Measurements from ENCODE around the gene UBE2I.

DNA sequence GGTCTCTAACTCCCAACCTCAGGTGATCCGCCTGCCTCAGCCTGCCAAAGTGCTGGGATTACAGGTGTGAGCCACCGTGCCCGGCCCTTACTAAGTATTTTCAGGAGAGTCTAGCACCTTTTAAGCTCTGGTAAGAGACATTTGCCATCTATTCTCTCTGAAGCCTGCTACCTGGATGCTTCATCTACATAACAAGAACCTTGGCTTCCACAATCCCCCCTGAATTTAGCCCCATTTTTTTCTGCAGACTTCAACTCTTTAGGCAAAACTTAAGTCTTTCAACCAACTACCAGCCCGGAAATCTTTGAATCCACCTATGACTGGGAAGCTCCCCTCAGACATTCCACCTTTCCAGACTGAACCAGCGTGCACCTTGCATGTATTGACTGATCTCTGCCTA, 14.0 kb upstream of the UBE2I start:
- TF ChIP-seq POLR2A (IDR thresholded peaks at IDR 0.05; ENCODE audit: low read length) (no peak), RCOR1 (IDR thresholded peaks at IDR 0.05; ENCODE audit: low read depth, low read length) (no peak), JUNB (IDR thresholded peaks at IDR 0.05) (no peak), HDAC2 (IDR thresholded peaks at IDR 0.05) (no peak), JUN (IDR thresholded peaks at IDR 0.05) (no peak)
- TF ChIP-seq, protein P1, sequence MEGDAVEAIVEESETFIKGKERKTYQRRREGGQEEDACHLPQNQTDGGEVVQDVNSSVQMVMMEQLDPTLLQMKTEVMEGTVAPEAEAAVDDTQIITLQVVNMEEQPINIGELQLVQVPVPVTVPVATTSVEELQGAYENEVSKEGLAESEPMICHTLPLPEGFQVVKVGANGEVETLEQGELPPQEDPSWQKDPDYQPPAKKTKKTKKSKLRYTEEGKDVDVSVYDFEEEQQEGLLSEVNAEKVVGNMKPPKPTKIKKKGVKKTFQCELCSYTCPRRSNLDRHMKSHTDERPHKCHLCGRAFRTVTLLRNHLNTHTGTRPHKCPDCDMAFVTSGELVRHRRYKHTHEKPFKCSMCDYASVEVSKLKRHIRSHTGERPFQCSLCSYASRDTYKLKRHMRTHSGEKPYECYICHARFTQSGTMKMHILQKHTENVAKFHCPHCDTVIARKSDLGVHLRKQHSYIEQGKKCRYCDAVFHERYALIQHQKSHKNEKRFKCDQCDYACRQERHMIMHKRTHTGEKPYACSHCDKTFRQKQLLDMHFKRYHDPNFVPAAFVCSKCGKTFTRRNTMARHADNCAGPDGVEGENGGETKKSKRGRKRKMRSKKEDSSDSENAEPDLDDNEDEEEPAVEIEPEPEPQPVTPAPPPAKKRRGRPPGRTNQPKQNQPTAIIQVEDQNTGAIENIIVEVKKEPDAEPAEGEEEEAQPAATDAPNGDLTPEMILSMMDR (IDR thresholded peaks at IDR 0.05): no peak
- TF ChIP-seq, protein P2, sequence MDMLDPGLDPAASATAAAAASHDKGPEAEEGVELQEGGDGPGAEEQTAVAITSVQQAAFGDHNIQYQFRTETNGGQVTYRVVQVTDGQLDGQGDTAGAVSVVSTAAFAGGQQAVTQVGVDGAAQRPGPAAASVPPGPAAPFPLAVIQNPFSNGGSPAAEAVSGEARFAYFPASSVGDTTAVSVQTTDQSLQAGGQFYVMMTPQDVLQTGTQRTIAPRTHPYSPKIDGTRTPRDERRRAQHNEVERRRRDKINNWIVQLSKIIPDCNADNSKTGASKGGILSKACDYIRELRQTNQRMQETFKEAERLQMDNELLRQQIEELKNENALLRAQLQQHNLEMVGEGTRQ (IDR thresholded peaks at IDR 0.05): no peak
